Right lobe of liver (tissue), 6 donors: ENCODE data around the gene CALML3. TPM values are rescaled to one million over a fixed set of nuclear protein-coding genes. Genes with fewer than 3 reads are reported as not detected.

ENCODE experiments used
- ATAC-seq, 4 donors: fragments of 200-7000 bp; cut with Tn5 transposase; one replicate each; pipeline ENCODE4 v1.9.1; 2020; ENCODE audit warnings: mild to moderate bottlenecking in 4 of 4, moderate library complexity in 4 of 4
- DNase-seq, 3 donors: peaks; one replicate each; pipeline ENCODE4 v3.0.0-alpha.2; 2020
- H3K27ac ChIP-seq, 3 donors: fragments of 200-600 bp; one replicate each; pipeline ENCODE4 v1.8.0; 2022
- H3K27me3 ChIP-seq, 2 donors: fragments of 200-600 bp; one replicate each; pipeline ENCODE4 v1.8.0; 2022
- H3K36me3 ChIP-seq, 4 donors: fragments of 200-600 bp; sonication (generic) in 1 of 4; one replicate each; pipeline versions ENCODE4 v1.5.1 to v1.8.0; 2017 to 2022; ENCODE audit warnings: control low read depth in 1 of 4
- H3K4me1 ChIP-seq, 4 donors: fragments of 200-600 bp; sonication (generic) in 1 of 4; one replicate each; pipeline versions ENCODE4 v1.5.1 to v1.8.0; 2017 to 2022; ENCODE audit warnings: control low read depth in 1 of 4
- H3K4me3 ChIP-seq, 3 donors: fragments of 200-600 bp; one replicate each; pipeline ENCODE4 v1.8.0; 2022
- H3K9me3 ChIP-seq, 4 donors: fragments of 200-600 bp; sonication (generic) in 1 of 4; one replicate each; pipeline versions ENCODE4 v1.5.1 to v1.8.0; 2017 to 2022; ENCODE audit warnings: control low read depth in 1 of 4
- POLR2A ChIP-seq: fragments of 450-650 bp; IDR thresholded peaks from one replicate; pipeline ENCODE4 v1.6.1; 2017; ENCODE audit warnings: antibody characterized with exemption, mild to moderate bottlenecking
- WGBS: methylation state at CpG from one replicate; pipeline ENCODE4 v1.1.6; 2018; ENCODE audit warnings: low coverage, low lambda C conversion rate; ENCODE audit not compliant: insufficient coverage; ENCODE audit errors: missing lambda C conversion rate; 5-methylcytosine and 5-hydroxymethylcytosine counted together
- intact Hi-C, 2 donors: fragments of 100-400 bp; cut with DNase I; formaldehyde crosslinking; loops; one replicate each; pipeline versions ENCODE4 v1.11.2 to v1.14.1; 2022
- total RNA-seq, 6 experiments: library from RNA; depleted of rRNA in 2 of 6; stranded (reverse); fragments of >200 nt in 2 of 6; fragmentation: NEBNext Ultra II Directional in 3 of 6; extraction: Animal tissue kit (Norgen Biotek cat#: 25700) in 3 of 6; gene quantifications; one replicate each; pipeline versions ENCODE4 v1.1.0 to v1.2.4, GENCODE V29; 2016 to 2023
- TF ChIP-seq, protein P1 (sequence below), 4 donors: fragments of 200-600 bp in 3 of 4; fragments of 450-650 bp in 1 of 4; IDR thresholded peaks; one replicate each; pipeline versions ENCODE4 v1.5.1 to v1.8.0; 2016 to 2022; ENCODE audit warnings: antibody characterized with exemption in 4 of 4, mild to moderate bottlenecking in 2 of 4
- donor health status: DM: no; HTN: yes; CAD: no.
- donor health status: DM: no; HTN: no; CAD: no.
- donor health status: DM: no; HTN: no; CAD: no.
- donor health status: DM: no; HTN: yes; CAD: no.
- donor health status: DM: no; HTN: yes; CAD: no.

Gene CALML3
- total RNA-seq, 6 experiments from 2014 or later: 0.22 TPM; not detected in 5

DNA sequence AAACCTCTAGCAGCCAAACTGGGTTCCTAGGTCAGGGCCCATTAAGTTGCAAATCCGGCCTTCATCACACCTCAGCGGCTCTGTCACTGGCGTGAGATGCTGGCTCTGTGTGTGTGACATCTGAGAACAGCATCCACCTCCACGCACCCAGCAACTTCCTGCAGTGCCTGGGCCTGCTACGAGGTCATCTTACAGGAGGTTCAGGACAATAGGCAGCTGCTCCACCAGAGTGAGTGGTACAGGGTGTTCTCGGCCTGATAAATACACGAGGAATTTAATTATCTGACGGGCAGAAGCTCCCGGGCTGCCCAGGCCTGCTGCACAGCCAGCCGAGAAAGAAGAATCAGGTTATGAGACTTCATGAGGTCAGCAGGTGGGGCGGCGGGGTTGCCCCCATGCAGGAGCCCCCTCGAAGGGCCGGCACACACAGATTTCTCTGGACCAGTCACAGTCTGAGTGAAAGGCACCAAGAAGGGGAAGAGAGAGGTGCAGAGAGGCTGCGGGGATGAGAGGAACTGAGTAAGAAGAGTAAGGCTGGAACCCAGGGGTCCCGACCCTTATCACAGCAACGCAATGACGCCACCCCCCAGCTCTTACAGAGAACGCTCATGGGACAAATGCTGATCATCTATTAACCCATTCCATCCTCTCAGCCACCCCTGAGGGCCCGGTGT, 49.3 kb downstream of the CALML3 start:
- DNase-seq (peak in 1 of 3 donors; percentile 29), ATAC-seq (no peak)
- peaks cover 0 to 26% (median 11%) of the 10 kb centered on the region in 4 donors for H3K4me1 ChIP-seq
- no peaks in the 10 kb centered on the region for H3K9me3 ChIP-seq
- no peak overlapping the region for H3K4me3 ChIP-seq
- intact Hi-C loops: no loop called here
- H3K36me3 ChIP-seq: no peaks in the 10 kb centered on the region
- no peak overlapping the region for H3K27ac ChIP-seq
- WGBS: 85% methylated on average over 11 of the region's 20 CpGs
- TF ChIP-seq POLR2A: no peak
- TF ChIP-seq, protein P1, sequence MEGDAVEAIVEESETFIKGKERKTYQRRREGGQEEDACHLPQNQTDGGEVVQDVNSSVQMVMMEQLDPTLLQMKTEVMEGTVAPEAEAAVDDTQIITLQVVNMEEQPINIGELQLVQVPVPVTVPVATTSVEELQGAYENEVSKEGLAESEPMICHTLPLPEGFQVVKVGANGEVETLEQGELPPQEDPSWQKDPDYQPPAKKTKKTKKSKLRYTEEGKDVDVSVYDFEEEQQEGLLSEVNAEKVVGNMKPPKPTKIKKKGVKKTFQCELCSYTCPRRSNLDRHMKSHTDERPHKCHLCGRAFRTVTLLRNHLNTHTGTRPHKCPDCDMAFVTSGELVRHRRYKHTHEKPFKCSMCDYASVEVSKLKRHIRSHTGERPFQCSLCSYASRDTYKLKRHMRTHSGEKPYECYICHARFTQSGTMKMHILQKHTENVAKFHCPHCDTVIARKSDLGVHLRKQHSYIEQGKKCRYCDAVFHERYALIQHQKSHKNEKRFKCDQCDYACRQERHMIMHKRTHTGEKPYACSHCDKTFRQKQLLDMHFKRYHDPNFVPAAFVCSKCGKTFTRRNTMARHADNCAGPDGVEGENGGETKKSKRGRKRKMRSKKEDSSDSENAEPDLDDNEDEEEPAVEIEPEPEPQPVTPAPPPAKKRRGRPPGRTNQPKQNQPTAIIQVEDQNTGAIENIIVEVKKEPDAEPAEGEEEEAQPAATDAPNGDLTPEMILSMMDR (IDR thresholded peaks at IDR 0.05): no peak
- H3K27me3 ChIP-seq: no peaks in the 10 kb centered on the region

DNA sequence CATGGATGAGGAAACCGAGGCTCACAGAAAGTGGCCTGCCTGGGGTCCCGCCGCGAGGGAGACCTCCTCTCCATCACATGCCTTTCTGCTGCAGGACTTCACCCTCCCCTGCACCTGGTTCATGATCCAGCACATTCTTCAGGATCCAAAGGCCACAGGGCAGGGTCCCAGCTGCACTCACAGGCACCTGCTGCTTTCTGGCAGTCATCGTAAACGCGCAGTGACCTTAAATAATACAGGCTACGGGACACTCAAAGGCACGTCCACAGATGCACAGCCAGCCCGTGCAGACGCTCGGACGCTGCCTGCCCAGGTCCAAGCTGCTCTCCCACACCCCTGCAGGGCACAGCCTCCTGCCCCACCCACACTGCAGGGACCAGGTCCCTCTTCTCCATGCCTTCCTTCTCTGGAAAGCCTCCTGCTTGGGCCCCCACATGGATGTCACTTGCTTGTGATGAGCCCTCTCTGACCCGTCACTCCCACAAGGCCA, 49.9 kb downstream of the CALML3 start:
- peaks cover 0 to 26% (median 11%) of the 10 kb centered on the region in 4 donors for H3K4me1 ChIP-seq
- TF ChIP-seq, protein P1 (IDR thresholded peaks at IDR 0.05): no peak
- TF ChIP-seq POLR2A: no peak
- 33% methylated on average over 4 of the region's 14 CpGs for WGBS
- intact Hi-C loops: no loop called here
- no peaks in the 10 kb centered on the region for H3K36me3 ChIP-seq
- no peaks in the 10 kb centered on the region for H3K9me3 ChIP-seq
- no peaks in the 10 kb centered on the region for H3K27me3 ChIP-seq
- no peak overlapping the region for H3K4me3 ChIP-seq
- ATAC-seq (peak; percentile 85 to 88 (median 87)), DNase-seq (peak; percentile 66 to 90 (median 86))
- H3K27ac ChIP-seq: no peak overlapping the region

GRCh38 chr10:5575144-5575481, 50.4 kb downstream of the CALML3 start:
- H3K27ac ChIP-seq: no peak overlapping the region
- WGBS: 70% methylated on average over 9 of the region's 9 CpGs
- ATAC-seq (peak in 1 of 4 donors; percentile 2), DNase-seq (peak in 1 of 3 donors; percentile 49)
- intact Hi-C loops: no loop called here
- TF ChIP-seq, protein P1 (IDR thresholded peaks at IDR 0.05): no peak
- no peak for TF ChIP-seq POLR2A
- no peak overlapping the region for H3K4me3 ChIP-seq
- H3K9me3 ChIP-seq: no peaks in the 10 kb centered on the region
- no peaks in the 10 kb centered on the region for H3K36me3 ChIP-seq
- no peaks in the 10 kb centered on the region for H3K27me3 ChIP-seq
- peaks cover 0 to 26% (median 11%) of the 10 kb centered on the region in 4 donors for H3K4me1 ChIP-seq

- 80% methylated on average over 11 of the region's 23 CpGs for WGBS
- intact Hi-C loops: no loop called here
- ATAC-seq (no peak), DNase-seq (no peak)
- TF ChIP-seq, protein P1 (IDR thresholded peaks at IDR 0.05): no peak
- TF ChIP-seq POLR2A: no peak
- H3K9me3 ChIP-seq: no peaks in the 10 kb centered on the region
- H3K36me3 ChIP-seq: no peaks in the 10 kb centered on the region
- no peak overlapping the region for H3K4me3 ChIP-seq
- H3K27ac ChIP-seq: no peak overlapping the region
- H3K4me1 ChIP-seq: peaks cover 0 to 25% (median 11%) of the 10 kb centered on the region in 4 donors
- no peaks in the 10 kb centered on the region for H3K27me3 ChIP-seq
Measured at GRCh38 chr10:5575482-5576153, 50.9 kb downstream of the CALML3 start.
